A673 (cell line): ENCODE measurements around the gene SMIM35. TPM values are rescaled to one million over a fixed set of nuclear protein-coding genes. Genes with fewer than 3 reads are reported as not detected.

Experiments
- BruUV-seq: library from RNA; stranded (reverse); fragments of 400-500 nt; replicated peaks from 2 replicates; lab custom pipeline; 2021; lab: Mats Ljungman, UMichigan
- CTCF ChIA-PET: fragments of 300-600 bp; sonication (Branson Sonifier 250); formaldehyde crosslinking; loops from one replicate; lab custom pipeline; 2022; ENCODE audit warnings: antibody characterized with exemption; lab: Charles Lee
- POLR2A ChIA-PET: fragments of 300-600 bp; sonication (Branson Sonifier 250); formaldehyde crosslinking; loops from one replicate; lab custom pipeline; 2022; ENCODE audit warnings: antibody characterized with exemption; ENCODE audit not compliant: low non-redundant PET; lab: Charles Lee
- DNase-seq: peaks from one replicate; pipeline ENCODE4 v3.0.0-alpha.2; 2015; ENCODE audit warnings: low spot score
- H3K27ac ChIP-seq: fragments of 200-600 bp; sonication (generic); 2 replicates; pipeline ENCODE4 v1.5.1; 2016; ENCODE audit warnings: mixed run types, low read depth, mild to moderate bottlenecking, mixed read lengths, antibody characterized with exemption, low read length; ENCODE audit not compliant: poor library complexity, severe bottlenecking
- H3K27me3 ChIP-seq: fragments of 200-600 bp; sonication (generic); replicated peaks from 2 replicates; pipeline ENCODE4 v1.6.1; 2017; ENCODE audit warnings: mixed run types, low read depth, mild to moderate bottlenecking, mixed read lengths, antibody characterized with exemption, low read length; ENCODE audit not compliant: insufficient read depth, poor library complexity
- H3K36me3 ChIP-seq: fragments of 200-600 bp; sonication (generic); 2 replicates; pipeline ENCODE4 v1.6.1; 2016; ENCODE audit warnings: mixed run types, mild to moderate bottlenecking, mixed read lengths, antibody characterized with exemption, low read length; ENCODE audit not compliant: insufficient read depth, poor library complexity, severe bottlenecking
- H3K4me1 ChIP-seq: fragments of 200-600 bp; sonication (generic); 2 replicates; pipeline ENCODE4 v1.6.1; 2017; ENCODE audit warnings: mixed run types, mild to moderate bottlenecking, mixed read lengths, antibody characterized with exemption, low read length; ENCODE audit not compliant: insufficient read depth, poor library complexity, severe bottlenecking
- H3K4me3 ChIP-seq: fragments of 200-600 bp; sonication (generic); 2 replicates; pipeline ENCODE4 v1.5.1; 2016; ENCODE audit warnings: low read depth, mixed run types, mild to moderate bottlenecking, mixed read lengths, low read length; ENCODE audit not compliant: poor library complexity, severe bottlenecking
- H3K9me3 ChIP-seq: fragments of 200-600 bp; sonication (generic); 2 replicates; pipeline ENCODE4 v1.6.1; 2016; ENCODE audit warnings: mixed run types, low read depth, mild to moderate bottlenecking, mixed read lengths, antibody characterized with exemption, low read length; ENCODE audit not compliant: poor library complexity, severe bottlenecking
- CTCF ChIP-seq: fragments of 300-800, 200-600 bp; sonication (generic); conservative IDR thresholded peaks from 2 replicates; pipeline ENCODE4 v1.5.1; 2017; ENCODE audit warnings: low read depth, mild to moderate bottlenecking, antibody characterized with exemption, low read length, moderate library complexity, mixed read lengths
- EZH2 ChIP-seq: fragments of 200-600 bp; sonication (generic); IDR thresholded peaks from 2 replicates; pipeline ENCODE4 v1.6.1; 2017; ENCODE audit warnings: borderline replicate concordance, low read depth, mild to moderate bottlenecking, mixed read lengths, antibody characterized with exemption, low read length; ENCODE audit not compliant: poor library complexity, severe bottlenecking
- intact Hi-C: fragments of 100-400 bp; cut with micrococcal nuclease; formaldehyde crosslinking; loops from one replicate; pipeline ENCODE4 v1.10.0; 2022; ENCODE audit not compliant: unreplicated experiment
- total RNA-seq: library from RNA; stranded (reverse); gene quantifications from 2 replicates; pipeline ENCODE4 v1.2.3, GENCODE V29; 2021

SMIM35 gene
- total RNA-seq, 1 experiment from 2014 or later = not detected

DNA sequence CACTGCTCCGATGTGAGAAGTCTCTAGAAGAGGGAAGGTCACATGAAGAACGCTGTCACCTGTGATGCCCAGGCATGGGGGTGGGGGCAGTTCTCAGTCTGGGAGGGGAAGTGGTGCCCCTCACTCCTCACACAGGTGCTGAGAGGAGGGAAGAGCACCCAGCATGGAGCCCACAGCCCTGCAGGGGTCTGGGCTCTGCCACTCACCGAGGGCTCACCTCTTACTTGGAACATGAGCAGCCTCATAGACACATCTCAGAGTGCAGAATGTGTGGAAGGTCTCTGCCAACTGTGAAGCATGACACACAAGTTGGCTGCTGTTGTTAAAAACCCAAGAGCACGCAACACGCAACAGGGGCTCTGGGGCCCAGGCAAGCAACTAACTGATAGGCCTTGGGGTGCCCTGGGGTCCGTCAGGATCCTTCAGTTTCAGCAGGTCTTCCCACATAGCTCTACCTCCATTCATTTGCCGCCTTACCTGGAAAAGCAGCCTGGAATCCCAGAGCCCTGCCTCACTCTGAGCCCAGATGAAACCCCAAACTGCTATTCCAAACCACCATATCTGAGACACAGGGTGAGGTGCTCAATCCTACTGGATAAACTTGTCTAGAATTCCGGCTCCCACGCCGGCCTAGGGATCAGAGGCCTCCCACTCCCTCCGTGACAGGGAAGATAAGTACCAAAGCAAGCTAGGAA, 27.4 kb downstream of the SMIM35 start:
- no peaks in the 10 kb centered on the region for H3K9me3 ChIP-seq
- H3K36me3 ChIP-seq = no peaks in the 10 kb centered on the region
- no peak for TF ChIP-seq CTCF
- TF ChIP-seq EZH2 = no peak
- intact Hi-C loops = loop anchor here (10.0 kb wide), 1 partner anchor 635 kb away; no protein-coding TSS in a partner anchor
- peaks cover 28% of the 10 kb centered on the region for H3K27me3 ChIP-seq
- CTCF ChIA-PET = interaction anchor here (0.6 kb wide), 1 partner anchor 16 kb away, joined by 4 read pairs; no protein-coding TSS in a partner anchor
- BruUV-seq = no TSS peak
- DNase-seq = no peak
- POLR2A ChIA-PET = no interaction called here
- no peak overlapping the region for H3K27ac ChIP-seq
- no peak overlapping the region for H3K4me3 ChIP-seq
- H3K4me1 ChIP-seq = no peaks in the 10 kb centered on the region

- POLR2A ChIA-PET = no interaction called here
Observed at GRCh38 chr11:118058311-118059245, 28.2 kb downstream of the SMIM35 start.

More at GRCh38 chr11:118058311-118059245, 28.2 kb downstream of the SMIM35 start:
- no peak overlapping the region for H3K27ac ChIP-seq
- H3K36me3 ChIP-seq = no peaks in the 10 kb centered on the region
- CTCF ChIA-PET = interaction anchor here (0.5 kb wide), 1 partner anchor 10 kb away, joined by 13 read pairs; no protein-coding TSS in a partner anchor
- no TSS peak for BruUV-seq
- no peaks in the 10 kb centered on the region for H3K4me1 ChIP-seq
- no peaks in the 10 kb centered on the region for H3K9me3 ChIP-seq
- TF ChIP-seq EZH2 (no peak), CTCF (no peak)
- no peak for DNase-seq
- intact Hi-C loops = loop anchor here (10.0 kb wide), 1 partner anchor 634 kb away; no protein-coding TSS in a partner anchor
- H3K27me3 ChIP-seq = peaks cover 28% of the 10 kb centered on the region
- no peak overlapping the region for H3K4me3 ChIP-seq
